ENCODE measurements around the gene PYCARD.
"Not testable (repeated sequence)": the region's sequence is repeated elsewhere in the genome, so short reads cannot be mapped to it uniquely, and the experiment has no call there.

Gene PYCARD

GRCh38 chr16:31189412-31189778, 13.2 kb downstream of the PYCARD start:
- DNase-seq = no peak

DNA sequence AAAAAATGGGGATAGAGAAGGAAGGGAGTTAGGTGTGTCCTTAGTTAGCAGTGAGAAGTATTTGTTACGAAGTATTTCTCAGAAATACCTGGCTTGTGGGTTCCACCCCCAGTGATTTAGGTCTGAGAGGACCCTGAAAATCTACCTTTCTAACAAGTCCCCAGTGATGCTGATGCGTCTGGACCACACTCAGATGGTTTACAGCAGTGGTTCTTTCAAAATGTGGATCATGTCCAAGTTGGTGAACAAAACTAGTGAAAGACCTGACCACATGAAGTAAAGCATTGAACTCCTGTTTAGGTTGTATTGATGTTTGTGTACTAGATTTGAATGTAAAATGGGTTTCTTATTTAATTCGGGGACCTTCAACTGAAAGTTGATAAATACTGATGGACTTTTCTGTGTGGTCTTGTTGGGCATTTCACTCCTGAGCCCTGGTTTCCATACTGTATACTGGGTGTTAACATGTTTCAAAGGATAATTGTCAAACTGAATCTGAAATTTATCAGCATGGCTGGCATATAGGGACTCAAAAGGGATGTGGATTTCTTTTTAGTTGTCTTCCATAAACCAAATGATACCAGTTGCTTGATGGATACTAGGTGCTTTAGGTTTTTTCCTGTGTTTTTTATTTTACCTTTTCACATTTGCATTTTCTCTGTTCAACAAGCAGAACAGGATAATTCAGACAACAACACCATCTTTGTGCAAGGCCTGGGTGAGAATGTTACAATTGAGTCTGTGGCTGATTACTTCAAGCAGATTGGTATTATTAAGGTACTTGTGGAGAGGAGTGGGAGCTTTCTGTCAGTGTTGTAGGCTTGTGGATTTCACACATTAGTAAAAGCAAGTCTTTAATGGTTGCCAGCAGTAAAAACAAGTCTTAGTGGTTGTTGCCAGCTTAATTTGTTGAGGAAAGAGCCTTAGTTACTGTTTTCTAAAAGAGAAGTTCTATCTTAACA, 13.8 kb downstream of the PYCARD start:
- DNase-seq = no peak

- no peak for DNase-seq
These were observed 14.8 kb downstream of the PYCARD start for GRCh38 chr16:31187808-31188189.

DNA sequence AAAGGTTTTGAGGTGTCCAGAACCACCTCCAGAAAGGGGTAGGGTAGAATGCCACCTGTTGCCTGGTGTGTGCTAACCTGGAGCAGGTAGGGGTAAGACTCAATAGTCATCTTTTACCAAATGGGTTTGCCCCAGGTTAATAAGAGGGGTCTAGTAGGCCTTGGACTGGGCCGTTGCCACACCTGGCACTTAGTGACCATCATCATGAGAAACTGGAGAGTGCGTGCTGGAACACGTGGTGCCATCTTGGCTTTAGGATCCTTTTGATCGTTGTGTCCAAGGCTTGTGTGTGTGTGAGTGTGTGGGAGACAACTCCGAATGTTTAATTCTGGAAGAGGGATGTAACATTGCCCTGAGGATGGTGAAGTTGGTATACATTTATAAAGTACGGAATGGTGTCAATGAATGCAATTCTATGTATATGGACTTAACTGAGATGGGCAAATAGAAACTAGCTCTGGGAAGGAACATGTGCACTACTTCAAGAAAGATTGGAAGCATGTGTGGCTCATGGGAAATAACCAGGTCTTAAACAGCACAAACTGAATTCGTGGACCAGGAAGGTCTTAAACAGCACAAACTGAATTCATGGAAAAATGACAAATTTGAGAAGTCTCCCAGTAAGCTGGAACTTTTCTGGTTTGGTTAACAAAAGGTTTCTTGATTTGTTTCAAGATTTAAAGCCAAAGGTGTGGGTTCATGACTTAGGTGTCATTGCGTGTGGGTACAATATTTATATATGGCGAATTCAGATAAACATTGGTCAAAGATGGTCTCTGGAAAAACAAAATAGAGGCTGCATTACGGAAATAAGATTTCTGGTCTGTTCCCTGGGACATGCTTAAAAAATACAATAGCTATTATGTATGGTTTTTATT, 15.4 kb downstream of the PYCARD start:
- no peak for DNase-seq

DNA sequence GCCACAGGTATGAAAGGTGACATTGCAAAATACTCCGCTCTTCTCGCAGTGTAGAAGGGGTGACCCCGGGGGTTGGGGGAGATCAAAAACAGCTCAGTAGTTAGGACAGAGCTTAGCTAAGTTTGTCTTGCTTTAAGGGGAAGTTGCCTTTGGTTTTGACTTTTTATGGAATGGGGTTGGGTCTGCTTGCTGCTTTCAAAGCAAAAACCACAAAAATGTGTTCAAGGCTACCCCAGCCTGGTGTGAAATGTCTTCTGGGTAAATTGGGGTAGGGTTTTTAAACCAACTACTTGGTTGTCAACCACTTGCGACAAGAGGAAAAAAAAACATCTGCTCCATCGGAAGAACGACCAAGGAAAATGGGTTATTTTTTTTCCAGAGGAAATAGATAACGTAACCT, 16.4 kb downstream of the PYCARD start:
- no peak for DNase-seq

GRCh38 chr16:31185339-31185738, 17.2 kb downstream of the PYCARD start:
- no peak for DNase-seq

- DNase-seq = no peak
These were observed 17.7 kb downstream of the PYCARD start for GRCh38 chr16:31184888-31185287.

GRCh38 chr16:31183432-31184428, 18.8 kb downstream of the PYCARD start:
- no peak for DNase-seq

- DNase-seq = no peak
These were observed 20.2 kb downstream of the PYCARD start for GRCh38 chr16:31182391-31182790.

DNA sequence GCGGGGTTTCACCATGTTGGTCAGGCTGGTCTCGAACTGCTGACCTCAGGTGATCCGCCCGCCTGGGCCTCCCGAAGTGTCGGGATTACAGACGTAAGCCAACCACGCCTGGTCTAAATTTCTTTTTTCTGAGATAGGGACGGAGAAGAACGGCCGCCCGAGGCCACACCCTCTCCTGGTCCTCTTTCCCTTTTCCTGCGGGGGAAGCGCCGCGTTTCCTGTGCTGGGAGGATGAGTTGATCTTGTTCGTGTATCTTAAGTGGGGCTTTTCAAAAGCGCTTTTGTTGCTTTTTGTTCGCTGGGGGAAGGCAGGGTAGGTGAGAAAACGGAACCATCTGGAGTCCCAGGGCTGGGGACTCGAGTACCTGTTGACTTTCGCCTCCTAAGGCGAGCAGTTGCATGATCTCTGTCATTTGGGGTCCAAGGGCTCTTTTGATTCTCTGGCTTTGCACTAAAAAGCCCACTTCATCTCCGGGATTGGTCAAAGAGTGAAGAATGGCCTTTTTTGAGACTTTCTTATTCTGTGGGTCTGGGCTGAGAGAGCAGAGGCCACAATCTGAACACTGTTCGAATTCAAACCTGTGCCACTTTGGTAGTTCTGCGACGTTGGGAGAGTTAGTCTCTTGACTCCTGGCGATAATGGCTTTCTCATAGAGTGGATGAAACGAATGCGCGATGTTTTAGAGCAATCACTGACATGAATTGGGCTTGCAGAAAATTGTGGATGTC, 21.3 kb downstream of the PYCARD start:
- DNase-seq = no peak

- peak; percentile 68 for DNase-seq
These were observed 22.7 kb downstream of the PYCARD start, which contains the start of gene FUS for GRCh38 chr16:31179747-31180459. Gene FUS, plus strand, starts transcription at chr16:31180139. Its CDS starts 76 bp downstream, at chr16:31180215.

DNA sequence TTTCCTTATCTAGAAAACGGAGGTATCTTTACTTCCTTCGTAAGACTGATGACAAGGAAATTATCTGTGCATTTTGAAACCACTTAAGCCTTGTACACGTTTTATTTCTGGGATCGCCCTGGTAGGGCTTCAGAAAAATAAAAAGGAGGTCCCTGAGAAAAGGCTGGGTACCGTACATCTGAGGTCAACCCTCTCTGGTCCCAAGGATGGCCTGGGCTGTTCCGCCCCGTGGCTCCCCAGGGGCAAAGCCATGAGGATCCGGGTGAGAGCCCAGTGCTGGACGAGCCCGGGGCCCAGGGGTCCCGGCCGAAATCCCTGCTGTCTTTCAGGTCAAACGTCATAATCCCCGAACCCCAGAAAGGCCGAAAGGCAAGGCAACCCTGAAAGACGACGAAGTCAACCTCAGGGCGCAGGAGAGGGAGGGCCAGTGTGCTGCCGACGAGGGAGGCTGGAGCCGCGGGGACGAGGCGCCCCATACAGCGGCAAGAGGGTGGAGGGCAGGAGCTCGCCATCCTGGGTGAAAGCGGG, 23.3 kb downstream of the PYCARD start:
- DNase-seq = no peak

GRCh38 chr16:31177136-31177535, 25.4 kb downstream of the PYCARD start:
- peak; percentile 31 for DNase-seq

GRCh38 chr16:31170048-31170447, 32.5 kb downstream of the PYCARD start:
- DNase-seq = not testable (repeated sequence)

DNA sequence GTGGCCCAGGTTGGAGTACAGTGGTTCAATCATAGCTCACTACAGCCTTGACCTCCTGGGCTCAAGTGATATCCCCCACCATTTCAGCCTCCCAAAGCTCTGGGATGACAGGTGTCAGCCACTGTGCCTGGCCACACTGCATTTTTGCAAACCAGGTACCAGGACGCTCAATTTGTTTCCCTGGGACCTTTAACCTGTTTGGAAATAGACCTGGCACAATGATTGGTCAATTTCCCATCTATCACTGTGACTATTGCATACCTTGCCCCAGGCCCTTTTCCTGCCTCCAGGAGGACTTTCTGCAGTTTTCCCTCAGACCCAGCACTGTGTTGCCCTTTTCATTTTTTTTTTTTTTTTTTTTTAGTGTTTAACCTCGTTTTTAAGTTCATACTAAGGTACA, 33.7 kb downstream of the PYCARD start:
- DNase-seq = no peak

DNA sequence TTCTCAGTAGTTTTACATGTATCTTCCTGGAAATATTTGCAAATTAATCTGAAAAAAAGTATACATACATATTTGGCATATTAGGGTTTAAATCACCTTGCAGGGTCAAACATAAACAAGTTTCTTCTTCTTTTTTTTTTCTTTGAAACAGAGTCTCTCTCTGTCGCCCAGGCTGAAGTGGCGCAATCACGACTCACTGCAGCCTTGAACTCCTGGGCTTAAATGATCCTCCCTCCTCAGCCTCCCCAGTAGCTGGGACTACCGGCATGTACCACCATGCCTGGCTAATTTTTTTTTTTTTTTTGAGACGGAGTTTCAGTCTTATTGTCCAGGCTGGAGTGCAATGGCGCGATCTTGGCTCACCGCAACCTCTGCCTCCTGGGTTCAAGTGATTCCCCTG, 35.2 kb downstream of the PYCARD start:
- DNase-seq = no peak

- DNase-seq = peak; percentile 63
These were observed 45.4 kb downstream of the PYCARD start for GRCh38 chr16:31157136-31157535.

Measured in GF-D8 (cell line).